Activated CD8-positive, alpha-beta memory T cell treated with anti-CD3 and anti-CD28 coated beads, Interleukin-2, amount 50 U/mL, for 1 hour (primary cell): ENCODE measurements around the gene MACROD2.
"Not testable (repeated sequence)": the region's sequence is repeated elsewhere in the genome, so short reads cannot be mapped to it uniquely, and the experiment has no call there.

Source experiments
- DNase-seq: peaks from one replicate; pipeline ENCODE4 v3.0.0-alpha.2; 2020; ENCODE audit errors: extremely low read depth

Gene MACROD2

GRCh38 chr20:14410869-14411555, 415.7 kb downstream of the MACROD2 start:
- no peak for DNase-seq

GRCh38 chr20:14412065-14412681, 416.9 kb downstream of the MACROD2 start:
- DNase-seq = no peak

GRCh38 chr20:14413835-14414234, 418.5 kb downstream of the MACROD2 start:
- no peak for DNase-seq

- DNase-seq = no peak
Measured at GRCh38 chr20:14414560-14414959, 419.2 kb downstream of the MACROD2 start.

- no peak for DNase-seq
Measured at GRCh38 chr20:14415467-14415866, 420.2 kb downstream of the MACROD2 start.

- no peak for DNase-seq
Measured at GRCh38 chr20:14418376-14418775, 423.1 kb downstream of the MACROD2 start.

GRCh38 chr20:14422892-14423291, 427.6 kb downstream of the MACROD2 start:
- DNase-seq = no peak

- no peak for DNase-seq
Measured at GRCh38 chr20:14431568-14431967, 436.3 kb downstream of the MACROD2 start.

GRCh38 chr20:14432085-14432484, 436.8 kb downstream of the MACROD2 start:
- no peak for DNase-seq

GRCh38 chr20:14432597-14432996, 437.3 kb downstream of the MACROD2 start:
- DNase-seq = no peak

- no peak for DNase-seq
Measured at GRCh38 chr20:14434384-14435136, 439.2 kb downstream of the MACROD2 start.

- DNase-seq = no peak
Measured at GRCh38 chr20:14441201-14441600, 445.9 kb downstream of the MACROD2 start.

GRCh38 chr20:14444106-14444505, 448.8 kb downstream of the MACROD2 start:
- no peak for DNase-seq

- DNase-seq = no peak
Measured at GRCh38 chr20:14445310-14445709, 450.0 kb downstream of the MACROD2 start.

- DNase-seq = no peak
Measured at GRCh38 chr20:14445902-14446301, 450.6 kb downstream of the MACROD2 start.

- no peak for DNase-seq
Measured at GRCh38 chr20:14446446-14446845, 451.1 kb downstream of the MACROD2 start.

GRCh38 chr20:14449323-14449722, 454.0 kb downstream of the MACROD2 start:
- no peak for DNase-seq

GRCh38 chr20:14450256-14450655, 454.9 kb downstream of the MACROD2 start:
- no peak for DNase-seq

- DNase-seq = no peak
Measured at GRCh38 chr20:14451458-14451857, 456.1 kb downstream of the MACROD2 start.

GRCh38 chr20:14453259-14453658, 457.9 kb downstream of the MACROD2 start:
- no peak for DNase-seq

GRCh38 chr20:14454296-14454695, 459.0 kb downstream of the MACROD2 start:
- DNase-seq = no peak

GRCh38 chr20:14467104-14467827, 471.9 kb downstream of the MACROD2 start:
- DNase-seq = not testable (repeated sequence)
